ENCODE results near the gene GFRA1. TPM values are rescaled to one million over a fixed set of nuclear protein-coding genes. Genes with fewer than 3 reads are reported as not detected.

Gene GFRA1
- total RNA-seq, 4 donors from 2014 or later: 2.6 to 75.1 (median 48.0) TPM

DNA sequence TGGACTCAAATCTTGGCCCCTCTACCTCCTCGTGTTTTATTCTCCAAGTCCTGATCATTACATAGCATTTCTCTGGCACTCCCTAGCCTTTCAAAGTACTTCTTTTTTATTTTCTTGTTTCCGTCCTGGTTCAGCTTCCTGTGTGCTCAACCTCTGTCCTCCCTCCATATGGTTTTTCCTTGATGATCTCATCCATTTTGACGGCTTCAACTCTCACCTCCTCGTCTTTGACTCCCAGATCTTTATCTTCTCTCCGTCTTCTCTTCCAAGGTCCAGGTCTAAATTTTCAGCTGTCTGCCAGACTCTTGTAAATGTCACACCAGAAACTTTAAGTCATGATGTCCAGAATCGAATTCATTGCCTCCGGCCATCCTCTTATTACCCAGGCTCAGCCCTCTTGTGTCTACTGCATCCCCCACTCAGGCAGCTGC lies 23.3 kb upstream of the GFRA1 start:
- H3K36me3 ChIP-seq: no peaks in the 10 kb centered on the region
- H3K27me3 ChIP-seq: no peaks in the 10 kb centered on the region
- TF ChIP-seq, protein P1, sequence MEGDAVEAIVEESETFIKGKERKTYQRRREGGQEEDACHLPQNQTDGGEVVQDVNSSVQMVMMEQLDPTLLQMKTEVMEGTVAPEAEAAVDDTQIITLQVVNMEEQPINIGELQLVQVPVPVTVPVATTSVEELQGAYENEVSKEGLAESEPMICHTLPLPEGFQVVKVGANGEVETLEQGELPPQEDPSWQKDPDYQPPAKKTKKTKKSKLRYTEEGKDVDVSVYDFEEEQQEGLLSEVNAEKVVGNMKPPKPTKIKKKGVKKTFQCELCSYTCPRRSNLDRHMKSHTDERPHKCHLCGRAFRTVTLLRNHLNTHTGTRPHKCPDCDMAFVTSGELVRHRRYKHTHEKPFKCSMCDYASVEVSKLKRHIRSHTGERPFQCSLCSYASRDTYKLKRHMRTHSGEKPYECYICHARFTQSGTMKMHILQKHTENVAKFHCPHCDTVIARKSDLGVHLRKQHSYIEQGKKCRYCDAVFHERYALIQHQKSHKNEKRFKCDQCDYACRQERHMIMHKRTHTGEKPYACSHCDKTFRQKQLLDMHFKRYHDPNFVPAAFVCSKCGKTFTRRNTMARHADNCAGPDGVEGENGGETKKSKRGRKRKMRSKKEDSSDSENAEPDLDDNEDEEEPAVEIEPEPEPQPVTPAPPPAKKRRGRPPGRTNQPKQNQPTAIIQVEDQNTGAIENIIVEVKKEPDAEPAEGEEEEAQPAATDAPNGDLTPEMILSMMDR (IDR thresholded peaks at IDR 0.05): no peak
- no peak for TF ChIP-seq POLR2A (IDR thresholded peaks at IDR 0.05)
- no peaks in the 10 kb centered on the region for H3K4me1 ChIP-seq
- intact Hi-C loops (cut with DNase I; ENCODE audit: low total_unique reads): no loop called here
- DNase-seq: no peak
- H3K9me3 ChIP-seq: no peaks in the 10 kb centered on the region
- H3K4me3 ChIP-seq: no peak overlapping the region
- H3K27ac ChIP-seq: no peak overlapping the region

DNA sequence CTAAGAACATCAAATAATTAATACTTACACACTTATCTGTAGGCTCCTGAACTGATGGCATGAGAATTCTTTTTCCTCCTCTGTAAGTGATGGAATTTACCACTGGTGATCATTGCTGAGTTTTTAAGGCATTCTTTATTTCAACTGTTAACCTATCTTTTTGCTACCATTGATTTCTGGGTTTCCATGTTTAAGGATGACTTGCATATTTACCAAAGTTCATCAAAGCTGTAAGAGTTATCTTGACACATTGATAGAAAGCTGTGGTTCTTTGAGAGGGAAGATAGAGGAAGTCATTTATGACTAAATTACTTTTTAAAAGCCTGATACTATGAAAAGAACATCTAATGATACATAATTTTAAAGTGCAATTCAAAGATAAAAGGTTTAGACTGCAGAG lies 19.5 kb upstream of the GFRA1 start:
- no peaks in the 10 kb centered on the region for H3K9me3 ChIP-seq

DNA sequence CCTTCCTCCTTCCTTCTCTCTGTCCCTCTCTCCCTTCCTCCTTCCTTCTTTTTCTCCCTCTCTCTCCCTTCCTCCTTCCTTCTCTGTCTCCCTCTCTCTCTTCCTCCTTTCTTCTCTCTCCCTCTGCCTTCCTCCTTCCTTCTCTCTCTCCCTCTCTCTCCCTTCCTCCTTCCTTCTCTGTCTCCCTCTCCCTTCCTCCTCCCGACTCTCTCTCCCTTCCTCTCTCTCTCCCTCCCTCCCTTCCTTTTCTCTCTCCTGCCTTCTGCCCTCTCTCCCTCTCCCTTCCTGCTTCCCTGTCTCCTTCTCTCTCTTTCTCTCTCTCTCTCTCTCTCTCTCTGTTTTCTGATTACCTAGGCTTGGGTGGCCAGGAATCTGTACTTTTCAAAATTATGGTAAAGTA lies 16.6 kb upstream of the GFRA1 start:
- DNase-seq: no peak
- no peaks in the 10 kb centered on the region for H3K4me1 ChIP-seq
- no peaks in the 10 kb centered on the region for H3K27me3 ChIP-seq
- no peaks in the 10 kb centered on the region for H3K36me3 ChIP-seq
- no peaks in the 10 kb centered on the region for H3K9me3 ChIP-seq
- no peak overlapping the region for H3K4me3 ChIP-seq
- no peak for TF ChIP-seq POLR2A (IDR thresholded peaks at IDR 0.05)
- TF ChIP-seq, protein P1 (IDR thresholded peaks at IDR 0.05): no peak
- no peak overlapping the region for H3K27ac ChIP-seq
- intact Hi-C loops (cut with DNase I; ENCODE audit: low total_unique reads): no loop called here

More for the DNA sequence above, 19.5 kb upstream of the GFRA1 start:
- H3K27ac ChIP-seq: no peak overlapping the region
- no peak overlapping the region for H3K4me3 ChIP-seq
- no peak for DNase-seq
- intact Hi-C loops (cut with DNase I; ENCODE audit: low total_unique reads): no loop called here
- H3K4me1 ChIP-seq: no peaks in the 10 kb centered on the region
- no peaks in the 10 kb centered on the region for H3K27me3 ChIP-seq
- no peaks in the 10 kb centered on the region for H3K36me3 ChIP-seq
- TF ChIP-seq POLR2A (IDR thresholded peaks at IDR 0.05): no peak
- TF ChIP-seq, protein P1 (IDR thresholded peaks at IDR 0.05): no peak

DNA sequence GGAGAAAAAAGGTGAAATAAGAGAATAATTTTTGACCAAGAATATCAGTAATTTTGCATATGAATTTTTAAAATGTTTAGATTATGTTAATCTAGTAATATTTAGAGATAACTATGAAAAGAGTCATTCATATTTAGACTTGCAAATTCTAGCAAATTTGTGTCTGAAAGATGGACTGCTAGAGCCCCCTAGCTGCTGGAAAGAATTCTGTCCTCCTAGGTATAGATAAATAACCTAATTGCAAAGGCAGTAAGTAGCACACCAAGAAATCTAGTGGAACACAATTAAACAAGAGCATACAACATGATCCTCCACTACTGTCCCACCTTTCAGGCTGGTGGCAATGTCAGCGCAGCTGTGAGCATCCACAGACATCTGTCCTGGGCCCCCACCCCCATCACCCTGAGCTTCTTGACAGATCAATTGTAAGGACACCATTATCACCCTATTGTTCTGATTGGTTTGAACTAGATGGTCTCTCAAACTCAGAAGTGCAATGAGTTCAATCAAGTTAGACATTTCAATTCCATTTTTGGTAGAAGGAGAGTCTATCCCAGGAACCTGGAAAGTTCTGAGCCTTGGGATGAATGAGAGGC lies 15.0 kb upstream of the GFRA1 start:
- no peaks in the 10 kb centered on the region for H3K4me1 ChIP-seq
- no peaks in the 10 kb centered on the region for H3K27me3 ChIP-seq
- DNase-seq: peak; percentile 32 to 48
- no peak for TF ChIP-seq POLR2A (IDR thresholded peaks at IDR 0.05)
- TF ChIP-seq, protein P1 (IDR thresholded peaks at IDR 0.05): peak; percentile 71 to 80 (median 72)
- intact Hi-C loops (cut with DNase I; ENCODE audit: low total_unique reads): no loop called here
- no peaks in the 10 kb centered on the region for H3K36me3 ChIP-seq
- H3K27ac ChIP-seq: no peak overlapping the region
- no peak overlapping the region for H3K4me3 ChIP-seq
- no peaks in the 10 kb centered on the region for H3K9me3 ChIP-seq

DNA sequence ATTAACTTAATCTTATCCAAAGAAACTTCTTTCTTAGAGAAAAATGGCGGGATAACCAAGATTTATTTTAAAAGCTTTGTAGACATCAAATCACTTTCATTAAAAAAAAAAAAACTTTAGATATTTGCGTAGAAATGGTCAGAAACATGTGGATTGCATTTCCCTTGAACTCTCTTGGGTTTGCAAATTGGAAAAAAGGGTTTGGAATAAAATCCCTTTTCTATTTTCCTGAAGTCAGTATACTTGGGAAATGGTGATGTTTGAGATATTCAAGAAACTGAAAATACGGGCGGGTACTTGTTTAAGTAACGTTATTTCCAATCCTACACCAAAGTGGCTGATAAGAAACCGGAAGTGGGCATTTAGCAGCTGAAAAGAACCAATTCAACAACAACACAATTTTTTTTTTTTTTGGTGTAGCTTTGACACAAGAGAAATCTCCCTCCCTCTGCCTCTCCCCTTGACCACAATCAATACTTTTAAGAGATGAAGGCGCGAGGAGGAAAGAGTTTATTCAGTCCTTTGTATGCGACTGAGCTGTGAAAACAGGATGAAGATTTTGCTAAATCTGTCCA lies 13.7 kb upstream of the GFRA1 start:
- intact Hi-C loops (cut with DNase I; ENCODE audit: low total_unique reads): no loop called here
- TF ChIP-seq, protein P1 (IDR thresholded peaks at IDR 0.05): no peak
- TF ChIP-seq POLR2A (IDR thresholded peaks at IDR 0.05): no peak
- Histone ChIP-seq H3K36me3 (no peaks in the 10 kb centered on the region), H3K27ac (no peak overlapping the region), H3K9me3 (no peaks in the 10 kb centered on the region), H3K4me1 (no peaks in the 10 kb centered on the region), H3K4me3 (no peak overlapping the region), H3K27me3 (no peaks in the 10 kb centered on the region)
- DNase-seq: no peak
